RWPE1 (cell line): ENCODE measurements around the gene MTTP.

Source experiments
- CTCF ChIA-PET: fragments of 350-600 bp; sonication (Branson Sonifier 250); formaldehyde crosslinking; extraction: SDS; loops from one replicate; lab custom pipeline; 2021; lab: Yijun Ruan, JAX
- POLR2A ChIA-PET: fragments of 400-600 bp; formaldehyde crosslinking; extraction: SDS; loops from one replicate; lab custom pipeline; 2020; ENCODE audit warnings: antibody characterized with exemption; ENCODE audit not compliant: low non-redundant PET; lab: Yijun Ruan, JAX
- DNase-seq: peaks from one replicate; pipeline ENCODE4 v3.0.0; 2012; ENCODE audit warnings: low spot score
- H3K27ac ChIP-seq: fragments of 450-650 bp; 2 replicates; pipeline ENCODE4 v1.5.1; 2017
- CTCF ChIP-seq: fragments of 450-650 bp; conservative IDR thresholded peaks from 2 replicates; pipeline ENCODE4 v1.5.1; 2017; ENCODE audit warnings: low read depth, mild to moderate bottlenecking

Gene MTTP

GRCh38 chr4:99648321-99648720, 73.7 kb downstream of the MTTP start:
- H3K27ac ChIP-seq, result no peak overlapping the region
- ChIA-PET POLR2A (no interaction called here), CTCF (interaction anchor here (0.6 kb wide), 1 partner anchor 185 kb away, joined by 3 read pairs; no protein-coding TSS in a partner anchor)
- no peak for DNase-seq
- no peak for TF ChIP-seq CTCF

- POLR2A ChIA-PET, result no interaction called here
- TF ChIP-seq CTCF, result no peak
- H3K27ac ChIP-seq, result no peak overlapping the region
- CTCF ChIA-PET, result no interaction called here
- DNase-seq, result no peak
These were observed 74.6 kb downstream of the MTTP start for GRCh38 chr4:99649208-99649607.

GRCh38 chr4:99649778-99650177, 75.2 kb downstream of the MTTP start:
- H3K27ac ChIP-seq, result no peak overlapping the region
- CTCF ChIA-PET, result no interaction called here
- DNase-seq, result no peak
- POLR2A ChIA-PET, result no interaction called here
- no peak for TF ChIP-seq CTCF

GRCh38 chr4:99651016-99651769, 76.6 kb downstream of the MTTP start:
- ChIA-PET POLR2A (no interaction called here), CTCF (no interaction called here)
- DNase-seq, result no peak
- no peak overlapping the region for H3K27ac ChIP-seq
- no peak for TF ChIP-seq CTCF

GRCh38 chr4:99651811-99652485, 77.3 kb downstream of the MTTP start:
- ChIA-PET POLR2A (no interaction called here), CTCF (no interaction called here)
- no peak overlapping the region for H3K27ac ChIP-seq
- no peak for TF ChIP-seq CTCF
- DNase-seq, result no peak

- H3K27ac ChIP-seq, result no peak overlapping the region
- POLR2A ChIA-PET, result no interaction called here
- TF ChIP-seq CTCF, result no peak
These were observed 78.2 kb downstream of the MTTP start for GRCh38 chr4:99652596-99653436.

More at GRCh38 chr4:99652596-99653436, 78.2 kb downstream of the MTTP start:
- DNase-seq, result no peak
- CTCF ChIA-PET, result no interaction called here
